A549 (cell line): ENCODE data around the gene TTC7B. TPM values are rescaled to one million over a fixed set of nuclear protein-coding genes. Genes with fewer than 3 reads are reported as not detected.

Source experiments
- ATAC-seq, 2 experiments: fragments of 200-7000 bp in 1 of 2; fragments of >200 bp in 1 of 2; cut with Nextera tagmentation in 1 of 2; cut with Tn5 transposase in 1 of 2; 3 replicates each; pipeline versions ENCODE4 v1.8.0 to v1.9.1; 2018 to 2020; ENCODE audit warnings: mild to moderate bottlenecking in 1 of 2, moderate library complexity in 1 of 2
- CTCF ChIA-PET: fragments of 300-600 bp; sonication (Branson Sonifier 250); formaldehyde crosslinking; extraction: SDS; loops from one replicate; lab custom pipeline; 2021; ENCODE audit warnings: antibody characterized with exemption, inconsistent platforms; lab: Yijun Ruan, JAX
- POLR2A ChIA-PET: fragments of 350-600 bp; formaldehyde crosslinking; extraction: SDS; loops from one replicate; lab custom pipeline; 2021; ENCODE audit warnings: antibody characterized with exemption, inconsistent platforms; lab: Yijun Ruan, JAX
- DNase-seq, 2 experiments: peaks; one replicate each; pipeline versions ENCODE4 v3.0.0 to v3.0.0-alpha.2; 2011 to 2016; ENCODE audit warnings: low read depth in 1 of 2, low spot score in 1 of 2
- FAIRE-seq: peaks from 2 replicates; lab custom pipeline; 2011; peaks lifted over from hg19 to GRCh38; lab: Jason Lieb, UNC
- H3K27ac ChIP-seq, 2 experiments: fragments of >200 bp; sonication (Bioruptor Twin); formaldehyde crosslinking; 3 replicates each; pipeline ENCODE4 v1.5.1; 2016 to 2017
- H3K4me1 ChIP-seq: fragments of >200 bp; sonication (Bioruptor Twin); formaldehyde crosslinking; 3 replicates; pipeline ENCODE4 v1.6.1; 2016
- H3K4me2 ChIP-seq: fragments of >200 bp; sonication (Bioruptor Twin); formaldehyde crosslinking; 3 replicates; pipeline ENCODE4 v1.6.1; 2016
- H3K4me3 ChIP-seq: fragments of >200 bp; sonication (Bioruptor Twin); formaldehyde crosslinking; 3 replicates; pipeline ENCODE4 v1.5.1; 2016
- H3K9me3 ChIP-seq: fragments of >200 bp; sonication (Bioruptor Twin); formaldehyde crosslinking; 3 replicates; pipeline ENCODE4 v1.6.1; 2016
- BHLHE40 ChIP-seq: IDR thresholded peaks from 2 replicates; pipeline ENCODE4 v1.6.1; 2012; ENCODE audit warnings: low read depth, low read length, inconsistent platforms
- CBX2 ChIP-seq: fragments of 200-600 bp; sonication (generic); IDR thresholded peaks from 2 replicates; pipeline ENCODE4 v1.6.1; 2016; ENCODE audit warnings: low read depth, mild to moderate bottlenecking, borderline replicate concordance
- CBX8 ChIP-seq: fragments of 200-600 bp; sonication (generic); IDR thresholded peaks from 2 replicates; pipeline ENCODE4 v1.6.1; 2016
- CEBPB ChIP-seq, 2 experiments: fragments of >200 bp in 1 of 2; sonication (Bioruptor Twin) in 1 of 2; formaldehyde crosslinking in 1 of 2; IDR thresholded peaks; 2 replicates each; pipeline ENCODE4 v1.6.1; 2012 to 2016
- EHF ChIP-seq: fragments of 250-450 bp; sonication (Bioruptor Pico); IDR thresholded peaks from 2 replicates; pipeline ENCODE4 v1.5.0; 2020; ENCODE audit warnings: mild to moderate bottlenecking
- EP300 ChIP-seq, 2 experiments: fragments of >200 bp; sonication (Bioruptor Twin); formaldehyde crosslinking; IDR thresholded peaks; 2 replicates in 1 of 2; 3 replicates in 1 of 2; pipeline ENCODE4 v1.6.1; 2016 to 2017
- ESRRA ChIP-seq: fragments of 150-350 bp; IDR thresholded peaks from 2 replicates; pipeline ENCODE4 v1.6.1; 2014; ENCODE audit warnings: mild to moderate bottlenecking, low read length, borderline replicate concordance
- GATA3 ChIP-seq: IDR thresholded peaks from 2 replicates; pipeline ENCODE4 v1.6.1; 2012; ENCODE audit warnings: borderline replicate concordance
- HDAC2 ChIP-seq: fragments of 200-600 bp; sonication (generic); IDR thresholded peaks from 2 replicates; pipeline ENCODE4 v1.6.1; 2016
- HOXB13 ChIP-seq: fragments of 250-450 bp; sonication (Bioruptor Pico); IDR thresholded peaks from 2 replicates; pipeline ENCODE4 v1.5.0; 2020; ENCODE audit warnings: low read depth, mild to moderate bottlenecking, moderate library complexity
- KDM5A ChIP-seq: fragments of 200-600 bp; sonication (generic); IDR thresholded peaks from 2 replicates; pipeline ENCODE4 v1.6.1; 2016; ENCODE audit warnings: antibody characterized with exemption, mild to moderate bottlenecking
- MAZ ChIP-seq: fragments of 150-350 bp; IDR thresholded peaks from 2 replicates; pipeline ENCODE4 v1.6.1; 2014; ENCODE audit warnings: antibody characterized with exemption, low read depth, low read length, borderline replicate concordance
- MYC ChIP-seq: IDR thresholded peaks from 2 replicates; pipeline ENCODE4 v1.6.1; 2012; ENCODE audit warnings: mild to moderate bottlenecking, inconsistent platforms, low read length, improper control_type of control experiment, borderline replicate concordance
- NFE2L2 ChIP-seq: fragments of 150-350 bp; conservative IDR thresholded peaks from 2 replicates; pipeline ENCODE4 v1.6.1; 2014; ENCODE audit warnings: low read length
- POLR2A ChIP-seq: IDR thresholded peaks from 2 replicates; pipeline ENCODE4 v1.6.1; 2012; ENCODE audit warnings: mild to moderate bottlenecking, low read length
- RAD21 ChIP-seq, 2 experiments: fragments of >200 bp in 1 of 2; sonication (Bioruptor Twin) in 1 of 2; formaldehyde crosslinking in 1 of 2; IDR thresholded peaks in 1 of 2; conservative IDR thresholded peaks in 1 of 2; 2 replicates in 1 of 2; 3 replicates in 1 of 2; pipeline ENCODE4 v1.6.1; 2012 to 2018; ENCODE audit warnings: inconsistent platforms in 1 of 2
- RARB ChIP-seq: fragments of 250-450 bp; sonication (Bioruptor Pico); IDR thresholded peaks from 2 replicates; pipeline ENCODE4 v1.8.0; 2021; ENCODE audit warnings: mild to moderate bottlenecking, moderate library complexity
- RFX5 ChIP-seq: fragments of 450-650 bp; IDR thresholded peaks from 2 replicates; pipeline ENCODE4 v1.7.1; 2014; ENCODE audit warnings: antibody characterized with exemption, mild to moderate bottlenecking, moderate library complexity
- RNF2 ChIP-seq: fragments of 200-600 bp; sonication (generic); IDR thresholded peaks from 2 replicates; pipeline ENCODE4 v1.6.1; 2016; ENCODE audit warnings: low read depth, mild to moderate bottlenecking, antibody characterized with exemption, moderate library complexity, borderline replicate concordance
- SMC3 ChIP-seq: fragments of >200 bp; sonication (Bioruptor Twin); formaldehyde crosslinking; IDR thresholded peaks from 3 replicates; pipeline ENCODE4 v1.6.1; 2018; ENCODE audit warnings: inconsistent platforms
- TP53 ChIP-seq: fragments of 250-450 bp; sonication (Bioruptor Pico); IDR thresholded peaks from 2 replicates; pipeline ENCODE4 v1.5.0; 2021; ENCODE audit warnings: mild to moderate bottlenecking, moderate library complexity
- USF2 ChIP-seq: fragments of 450-650 bp; IDR thresholded peaks from 2 replicates; pipeline ENCODE4 v1.6.1; 2014; ENCODE audit warnings: antibody characterized with exemption
- ZC3H11A ChIP-seq: fragments of 450-650 bp; IDR thresholded peaks from 2 replicates; pipeline ENCODE4 v1.6.1; 2014; ENCODE audit warnings: antibody characterized with exemption, mild to moderate bottlenecking
- ZNF302 ChIP-seq: fragments of 250-450 bp; sonication (Bioruptor Pico); IDR thresholded peaks from 2 replicates; pipeline ENCODE4 v1.9.0; 2021; ENCODE audit warnings: inconsistent platforms, mild to moderate bottlenecking, moderate library complexity
- WGBS: methylation state at CpG from one replicate; pipeline ENCODE4 v1.1.6; 2017; ENCODE audit errors: missing lambda C conversion rate; 5-methylcytosine and 5-hydroxymethylcytosine counted together
- polyA plus RNA-seq, 4 experiments: library from polyadenylated mRNA; depleted of rRNA in 3 of 4; stranded (reverse); fragments of >200 nt; fragmentation: RNase III in 1 of 4; extraction: RNeasy Plus Mini Kit Qiagen cat#74134 plus additional on column Dnase treatment in 1 of 4; gene quantifications; 2 replicates in 3 of 4; 3 replicates in 1 of 4; pipeline ENCODE4 v1.2.3, GENCODE V29; 2011 to 2017
- TF ChIP-seq, protein P1 (sequence below): IDR thresholded peaks from 2 replicates; pipeline ENCODE4 v1.6.1; 2012
- TF ChIP-seq, protein P2 (sequence below): fragments of >200 bp; sonication (Bioruptor Twin); formaldehyde crosslinking; IDR thresholded peaks from 2 replicates; pipeline ENCODE4 v1.6.1; 2016
- TF ChIP-seq, protein P3 (sequence below): fragments of 200-600 bp; sonication (generic); IDR thresholded peaks from 2 replicates; pipeline ENCODE4 v1.6.1; 2016; ENCODE audit warnings: antibody characterized with exemption, mild to moderate bottlenecking, moderate library complexity
- TF ChIP-seq, protein P4 (sequence below): fragments of 150-350 bp; IDR thresholded peaks from 2 replicates; pipeline ENCODE4 v1.6.1; 2014; ENCODE audit warnings: low read depth, mild to moderate bottlenecking, low read length
- TF ChIP-seq, protein P5 (sequence below): fragments of >200 bp; sonication (Bioruptor Twin); formaldehyde crosslinking; IDR thresholded peaks from 3 replicates; pipeline ENCODE4 v1.5.1; 2016

The TTC7B gene
- polyA plus RNA-seq, 2 of the 4 experiments (the other 2 are of a cell fraction), result 16.6 to 28.0 TPM

DNA sequence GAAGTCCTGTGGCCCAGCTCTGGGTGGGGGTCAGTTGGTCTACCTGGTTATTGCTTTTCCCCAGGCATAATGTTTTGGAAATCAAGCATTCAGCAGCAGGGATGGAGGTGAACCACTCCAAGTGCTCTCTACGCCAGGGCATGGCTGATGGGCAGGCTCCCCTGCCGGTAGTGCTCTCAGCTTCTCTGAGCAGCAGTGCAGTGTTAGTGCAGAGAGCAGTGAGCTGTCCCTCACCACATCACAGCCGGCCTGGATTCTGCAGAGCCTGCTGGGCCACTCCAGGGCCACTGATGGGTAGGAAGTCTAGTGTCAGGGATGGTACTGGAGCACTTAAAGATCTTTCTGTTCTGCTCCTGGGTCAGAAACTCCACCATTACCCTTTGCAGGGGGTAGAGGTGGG is 268.3 kb downstream of the TTC7B start:
- Histone ChIP-seq H3K9me3 (no peaks in the 10 kb centered on the region), H3K4me3 (no peak overlapping the region), H3K4me1 (no peaks in the 10 kb centered on the region), H3K27ac (no peak overlapping the region), H3K4me2 (no peak overlapping the region)
- no peak for ATAC-seq
- WGBS, result 100% methylated on average over 2 of the region's 3 CpGs
- no peak for DNase-seq
- TF ChIP-seq, protein P1, sequence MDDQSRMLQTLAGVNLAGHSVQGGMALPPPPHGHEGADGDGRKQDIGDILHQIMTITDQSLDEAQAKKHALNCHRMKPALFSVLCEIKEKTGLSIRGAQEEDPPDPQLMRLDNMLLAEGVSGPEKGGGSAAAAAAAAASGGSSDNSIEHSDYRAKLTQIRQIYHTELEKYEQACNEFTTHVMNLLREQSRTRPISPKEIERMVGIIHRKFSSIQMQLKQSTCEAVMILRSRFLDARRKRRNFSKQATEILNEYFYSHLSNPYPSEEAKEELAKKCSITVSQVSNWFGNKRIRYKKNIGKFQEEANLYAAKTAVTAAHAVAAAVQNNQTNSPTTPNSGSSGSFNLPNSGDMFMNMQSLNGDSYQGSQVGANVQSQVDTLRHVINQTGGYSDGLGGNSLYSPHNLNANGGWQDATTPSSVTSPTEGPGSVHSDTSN, result no peak
- TF ChIP-seq TP53, result no peak
- no peak for TF ChIP-seq POLR2A
- no peak for TF ChIP-seq MYC
- TF ChIP-seq, protein P2, sequence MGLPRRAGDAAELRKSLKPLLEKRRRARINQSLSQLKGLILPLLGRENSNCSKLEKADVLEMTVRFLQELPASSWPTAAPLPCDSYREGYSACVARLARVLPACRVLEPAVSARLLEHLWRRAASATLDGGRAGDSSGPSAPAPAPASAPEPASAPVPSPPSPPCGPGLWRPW, result no peak
- TF ChIP-seq CBX2, result no peak
- no peak for TF ChIP-seq EP300 (IDR thresholded peaks at IDR 0.05)
- no peak for TF ChIP-seq KDM5A
- TF ChIP-seq USF2, result no peak
- TF ChIP-seq, protein P3, sequence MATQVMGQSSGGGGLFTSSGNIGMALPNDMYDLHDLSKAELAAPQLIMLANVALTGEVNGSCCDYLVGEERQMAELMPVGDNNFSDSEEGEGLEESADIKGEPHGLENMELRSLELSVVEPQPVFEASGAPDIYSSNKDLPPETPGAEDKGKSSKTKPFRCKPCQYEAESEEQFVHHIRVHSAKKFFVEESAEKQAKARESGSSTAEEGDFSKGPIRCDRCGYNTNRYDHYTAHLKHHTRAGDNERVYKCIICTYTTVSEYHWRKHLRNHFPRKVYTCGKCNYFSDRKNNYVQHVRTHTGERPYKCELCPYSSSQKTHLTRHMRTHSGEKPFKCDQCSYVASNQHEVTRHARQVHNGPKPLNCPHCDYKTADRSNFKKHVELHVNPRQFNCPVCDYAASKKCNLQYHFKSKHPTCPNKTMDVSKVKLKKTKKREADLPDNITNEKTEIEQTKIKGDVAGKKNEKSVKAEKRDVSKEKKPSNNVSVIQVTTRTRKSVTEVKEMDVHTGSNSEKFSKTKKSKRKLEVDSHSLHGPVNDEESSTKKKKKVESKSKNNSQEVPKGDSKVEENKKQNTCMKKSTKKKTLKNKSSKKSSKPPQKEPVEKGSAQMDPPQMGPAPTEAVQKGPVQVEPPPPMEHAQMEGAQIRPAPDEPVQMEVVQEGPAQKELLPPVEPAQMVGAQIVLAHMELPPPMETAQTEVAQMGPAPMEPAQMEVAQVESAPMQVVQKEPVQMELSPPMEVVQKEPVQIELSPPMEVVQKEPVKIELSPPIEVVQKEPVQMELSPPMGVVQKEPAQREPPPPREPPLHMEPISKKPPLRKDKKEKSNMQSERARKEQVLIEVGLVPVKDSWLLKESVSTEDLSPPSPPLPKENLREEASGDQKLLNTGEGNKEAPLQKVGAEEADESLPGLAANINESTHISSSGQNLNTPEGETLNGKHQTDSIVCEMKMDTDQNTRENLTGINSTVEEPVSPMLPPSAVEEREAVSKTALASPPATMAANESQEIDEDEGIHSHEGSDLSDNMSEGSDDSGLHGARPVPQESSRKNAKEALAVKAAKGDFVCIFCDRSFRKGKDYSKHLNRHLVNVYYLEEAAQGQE, result no peak
- TF ChIP-seq BHLHE40, result no peak
- TF ChIP-seq ZNF302 (CRISPR knock-in tag), result no peak
- CTCF ChIA-PET, result no interaction called here
- POLR2A ChIA-PET, result no interaction called here
- FAIRE-seq, result no peak

- TF ChIP-seq SMC3 (no peak), RNF2 (no peak), MAZ (no peak), CBX8 (no peak), EHF (no peak), RAD21 (conservative IDR thresholded peaks at IDR 0.05 in 1 of 2, IDR thresholded peaks at IDR 0.05 in 1 of 2) (no peak), RFX5 (no peak), BHLHE40 (no peak), NFE2L2 (no peak), MYC (no peak), RARB (CRISPR knock-in tag) (no peak), HOXB13 (CRISPR knock-in tag) (no peak), ESRRA (no peak), HDAC2 (no peak), GATA3 (no peak), ZC3H11A (no peak), CEBPB (IDR thresholded peaks at IDR 0.05) (no peak)
- TF ChIP-seq, protein P4, sequence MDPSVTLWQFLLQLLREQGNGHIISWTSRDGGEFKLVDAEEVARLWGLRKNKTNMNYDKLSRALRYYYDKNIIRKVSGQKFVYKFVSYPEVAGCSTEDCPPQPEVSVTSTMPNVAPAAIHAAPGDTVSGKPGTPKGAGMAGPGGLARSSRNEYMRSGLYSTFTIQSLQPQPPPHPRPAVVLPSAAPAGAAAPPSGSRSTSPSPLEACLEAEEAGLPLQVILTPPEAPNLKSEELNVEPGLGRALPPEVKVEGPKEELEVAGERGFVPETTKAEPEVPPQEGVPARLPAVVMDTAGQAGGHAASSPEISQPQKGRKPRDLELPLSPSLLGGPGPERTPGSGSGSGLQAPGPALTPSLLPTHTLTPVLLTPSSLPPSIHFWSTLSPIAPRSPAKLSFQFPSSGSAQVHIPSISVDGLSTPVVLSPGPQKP, result no peak
- TF ChIP-seq, protein P2, result no peak
- TF ChIP-seq, protein P5, sequence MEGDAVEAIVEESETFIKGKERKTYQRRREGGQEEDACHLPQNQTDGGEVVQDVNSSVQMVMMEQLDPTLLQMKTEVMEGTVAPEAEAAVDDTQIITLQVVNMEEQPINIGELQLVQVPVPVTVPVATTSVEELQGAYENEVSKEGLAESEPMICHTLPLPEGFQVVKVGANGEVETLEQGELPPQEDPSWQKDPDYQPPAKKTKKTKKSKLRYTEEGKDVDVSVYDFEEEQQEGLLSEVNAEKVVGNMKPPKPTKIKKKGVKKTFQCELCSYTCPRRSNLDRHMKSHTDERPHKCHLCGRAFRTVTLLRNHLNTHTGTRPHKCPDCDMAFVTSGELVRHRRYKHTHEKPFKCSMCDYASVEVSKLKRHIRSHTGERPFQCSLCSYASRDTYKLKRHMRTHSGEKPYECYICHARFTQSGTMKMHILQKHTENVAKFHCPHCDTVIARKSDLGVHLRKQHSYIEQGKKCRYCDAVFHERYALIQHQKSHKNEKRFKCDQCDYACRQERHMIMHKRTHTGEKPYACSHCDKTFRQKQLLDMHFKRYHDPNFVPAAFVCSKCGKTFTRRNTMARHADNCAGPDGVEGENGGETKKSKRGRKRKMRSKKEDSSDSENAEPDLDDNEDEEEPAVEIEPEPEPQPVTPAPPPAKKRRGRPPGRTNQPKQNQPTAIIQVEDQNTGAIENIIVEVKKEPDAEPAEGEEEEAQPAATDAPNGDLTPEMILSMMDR, result no peak
- FAIRE-seq (no peak), DNase-seq (no peak), ATAC-seq (no peak)
- Histone ChIP-seq H3K4me1 (no peaks in the 10 kb centered on the region), H3K4me3 (no peak overlapping the region), H3K27ac (no peak overlapping the region), H3K4me2 (no peak overlapping the region), H3K9me3 (no peaks in the 10 kb centered on the region)
- ChIA-PET CTCF (no interaction called here), POLR2A (no interaction called here)
- WGBS, result 87% methylated on average over 10 of the region's 10 CpGs
Observed at GRCh38 chr14:90547250-90547649, 269.0 kb downstream of the TTC7B start.
